HG02642 (cell line): ENCODE results near the gene GPN2.
"Not testable (repeated sequence)": the region's sequence is repeated elsewhere in the genome, so short reads cannot be mapped to it uniquely, and the experiment has no call there.

Source experiments
- ATAC-seq: cut with Tn5 transposase; IDR thresholded peaks from one replicate; pipeline ENCODE4 v1.9.1; 2021; ENCODE audit warnings: mild to moderate bottlenecking; ENCODE audit not compliant: unreplicated experiment, poor library complexity

Gene GPN2

GRCh38 chr1:26907071-26907917 lies 17.2 kb upstream of the GPN2 start:
- no peak for ATAC-seq

- ATAC-seq, result no peak
Observed at GRCh38 chr1:26900815-26901511, 10.9 kb upstream of the GPN2 start.

DNA sequence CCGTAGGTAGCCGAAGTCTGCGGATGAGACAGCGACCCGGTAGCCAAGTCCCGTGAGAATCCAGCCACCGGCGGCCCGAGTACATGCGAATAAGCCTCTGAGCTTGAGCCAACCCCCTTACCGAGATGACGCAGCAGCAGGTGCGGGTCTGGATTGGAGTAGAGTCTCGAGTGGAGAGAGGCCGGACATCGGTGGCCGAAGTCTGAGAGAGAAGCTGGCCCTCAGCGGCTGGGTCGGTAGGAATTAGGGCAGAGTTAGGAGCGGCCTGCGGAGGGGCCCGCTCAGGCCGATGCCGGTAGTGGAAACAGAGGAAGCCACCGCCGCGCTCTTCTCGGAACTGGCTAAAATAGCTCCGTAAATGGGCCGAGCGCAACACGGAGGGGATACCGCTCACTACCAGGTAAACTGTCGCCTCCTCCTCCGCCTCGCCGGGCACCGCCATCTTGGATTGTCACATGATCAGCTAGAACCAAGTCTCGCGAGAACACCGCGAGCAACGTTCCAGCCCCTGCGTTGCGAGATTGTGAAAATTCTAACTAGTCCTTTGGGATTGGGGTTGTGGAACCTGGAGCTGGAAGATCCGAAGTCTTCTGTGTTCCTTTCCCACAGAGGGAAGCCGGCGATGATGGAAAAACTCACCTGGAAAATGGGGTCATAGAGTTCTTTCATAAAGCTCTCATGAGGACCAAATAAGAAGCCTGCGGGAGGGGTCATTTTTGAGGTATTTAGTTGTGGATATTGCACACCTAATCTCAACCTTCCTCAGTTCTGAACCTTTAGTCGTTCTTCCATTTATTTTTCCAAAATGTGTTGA lies 10.1 kb upstream of the GPN2 start, which contains the start of gene GPATCH3:
Gene GPATCH3, minus strand, starts transcription at position 467 of the 814 bp plus-strand sequence. Its CDS starts 25 bp downstream, at position 442.
- ATAC-seq, result peak; percentile 85

DNA sequence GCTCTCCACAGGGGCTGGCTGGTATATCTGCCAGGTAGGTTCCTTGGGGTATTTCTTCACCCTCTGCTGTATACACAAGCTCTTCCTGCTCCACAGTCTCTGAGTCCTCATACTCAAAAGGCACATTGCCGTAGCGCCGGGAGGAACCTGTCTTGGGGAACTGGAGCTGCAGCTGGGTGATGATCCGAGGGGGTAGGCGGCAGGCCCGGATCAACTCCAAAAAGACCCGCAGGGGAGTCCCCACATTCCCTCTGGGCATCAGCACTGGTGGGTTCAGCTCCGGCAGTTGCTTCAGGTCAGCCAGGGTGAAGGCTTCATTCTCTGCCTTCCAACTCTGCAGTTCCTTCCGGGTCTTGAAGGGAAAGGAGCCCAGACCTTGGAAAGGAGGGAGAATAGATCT lies 7.3 kb upstream of the GPN2 start:
- no peak for ATAC-seq

- ATAC-seq, result no peak
Observed at GRCh38 chr1:26894263-26894662, 4.2 kb upstream of the GPN2 start.

DNA sequence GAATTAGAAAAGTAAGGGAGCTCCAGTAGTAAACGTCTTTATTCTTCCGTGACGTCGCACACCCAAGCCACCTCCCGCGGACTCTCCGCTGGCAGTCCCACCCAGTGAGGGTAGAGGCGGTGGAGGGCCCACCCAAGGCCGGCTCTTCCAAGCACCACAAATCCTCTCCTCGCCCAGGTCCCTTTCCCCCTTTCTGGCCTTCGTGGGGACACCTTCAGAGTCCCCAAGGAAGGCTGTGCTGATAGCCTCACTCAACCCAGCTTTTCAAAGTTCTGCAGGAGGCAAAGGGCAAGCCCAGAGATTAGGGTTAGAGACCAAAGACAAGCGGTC lies 349 bp upstream of the GPN2 start:
- peak; percentile 27 for ATAC-seq

- ATAC-seq, result no peak
Observed at GRCh38 chr1:26888231-26888630, 1.9 kb downstream of the GPN2 start.

DNA sequence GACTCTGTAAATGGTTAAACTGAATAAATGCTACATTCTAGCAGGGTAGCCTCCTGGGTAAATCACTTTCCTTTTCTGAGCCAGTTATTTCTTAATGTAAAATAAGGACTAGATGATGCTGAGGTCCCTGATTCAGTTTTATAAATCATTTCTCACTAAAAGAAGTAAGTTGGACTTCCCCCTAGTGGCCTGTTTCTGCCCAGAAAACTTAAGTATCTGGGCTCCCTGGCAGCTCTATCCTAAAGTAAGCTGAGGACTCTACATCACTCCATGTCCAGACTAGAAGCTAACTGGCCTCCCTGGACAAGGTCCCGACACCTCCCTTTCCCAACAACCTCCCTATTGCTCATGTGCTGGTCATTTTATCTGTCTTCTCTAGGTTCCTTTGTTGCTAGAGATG lies 3.0 kb downstream of the GPN2 start:
- no peak for ATAC-seq

DNA sequence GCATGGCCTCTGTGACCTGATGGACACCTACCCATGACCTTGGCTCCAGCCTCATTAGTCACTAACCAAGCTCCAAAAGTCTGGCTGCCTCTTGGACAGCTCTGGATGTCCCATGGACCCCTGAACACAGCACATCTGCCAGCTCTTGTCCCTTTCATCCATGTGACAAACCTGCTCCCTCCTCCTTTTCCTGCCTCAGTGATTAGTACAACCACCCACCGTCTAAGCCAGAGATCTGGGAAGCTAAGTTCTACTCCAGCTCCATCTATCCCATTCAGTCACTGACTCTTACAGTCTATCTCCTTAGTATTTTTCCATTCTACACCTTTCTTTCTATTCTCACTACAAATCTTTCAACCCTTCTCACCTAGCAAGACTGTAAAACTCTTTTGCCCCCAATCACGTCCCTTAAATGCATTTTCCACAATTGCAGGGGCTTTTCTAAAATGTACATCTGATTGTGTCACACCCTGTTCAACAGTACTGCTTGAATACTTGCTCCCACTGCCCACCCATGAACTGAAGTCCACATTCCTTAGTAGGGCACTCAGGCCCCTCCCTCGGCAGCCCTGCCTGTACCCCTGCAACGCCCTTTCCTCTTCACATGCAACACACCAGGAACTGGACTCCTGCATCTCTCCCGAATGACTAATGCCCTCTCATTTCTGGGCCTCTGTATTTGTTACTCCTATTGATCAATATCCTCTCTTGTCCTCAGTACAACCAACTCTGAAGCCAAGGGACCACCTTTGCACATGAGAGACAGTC lies 7.2 kb downstream of the GPN2 start:
- no peak for ATAC-seq

GRCh38 chr1:26881611-26882010 lies 8.5 kb downstream of the GPN2 start:
- ATAC-seq, result not testable (repeated sequence)

- no peak for ATAC-seq
Observed at GRCh38 chr1:26879793-26880192, 10.3 kb downstream of the GPN2 start.

- ATAC-seq, result no peak
Observed at GRCh38 chr1:26877326-26877725, 12.8 kb downstream of the GPN2 start.

GRCh38 chr1:26874896-26875295 lies 15.2 kb downstream of the GPN2 start:
- no peak for ATAC-seq

DNA sequence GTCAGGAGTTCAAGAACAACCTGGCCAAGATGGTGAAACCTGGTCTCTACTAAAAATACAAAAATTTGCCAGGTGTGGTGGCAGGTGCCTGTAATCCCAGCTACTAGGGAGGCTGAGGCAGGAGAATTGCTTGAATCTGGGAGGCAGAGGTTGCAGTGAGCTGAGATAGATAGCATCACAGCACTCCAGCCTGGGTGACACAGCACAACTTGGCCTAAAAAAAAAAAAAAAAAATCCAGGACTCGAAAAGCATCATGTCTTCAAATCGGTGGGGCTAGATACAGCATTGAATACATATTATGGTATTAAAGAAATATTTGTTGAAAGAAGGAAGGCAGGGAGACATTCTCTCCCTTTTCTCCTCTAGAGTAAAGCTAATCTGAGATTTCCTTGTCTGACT lies 17.0 kb downstream of the GPN2 start:
- not testable (repeated sequence) for ATAC-seq

DNA sequence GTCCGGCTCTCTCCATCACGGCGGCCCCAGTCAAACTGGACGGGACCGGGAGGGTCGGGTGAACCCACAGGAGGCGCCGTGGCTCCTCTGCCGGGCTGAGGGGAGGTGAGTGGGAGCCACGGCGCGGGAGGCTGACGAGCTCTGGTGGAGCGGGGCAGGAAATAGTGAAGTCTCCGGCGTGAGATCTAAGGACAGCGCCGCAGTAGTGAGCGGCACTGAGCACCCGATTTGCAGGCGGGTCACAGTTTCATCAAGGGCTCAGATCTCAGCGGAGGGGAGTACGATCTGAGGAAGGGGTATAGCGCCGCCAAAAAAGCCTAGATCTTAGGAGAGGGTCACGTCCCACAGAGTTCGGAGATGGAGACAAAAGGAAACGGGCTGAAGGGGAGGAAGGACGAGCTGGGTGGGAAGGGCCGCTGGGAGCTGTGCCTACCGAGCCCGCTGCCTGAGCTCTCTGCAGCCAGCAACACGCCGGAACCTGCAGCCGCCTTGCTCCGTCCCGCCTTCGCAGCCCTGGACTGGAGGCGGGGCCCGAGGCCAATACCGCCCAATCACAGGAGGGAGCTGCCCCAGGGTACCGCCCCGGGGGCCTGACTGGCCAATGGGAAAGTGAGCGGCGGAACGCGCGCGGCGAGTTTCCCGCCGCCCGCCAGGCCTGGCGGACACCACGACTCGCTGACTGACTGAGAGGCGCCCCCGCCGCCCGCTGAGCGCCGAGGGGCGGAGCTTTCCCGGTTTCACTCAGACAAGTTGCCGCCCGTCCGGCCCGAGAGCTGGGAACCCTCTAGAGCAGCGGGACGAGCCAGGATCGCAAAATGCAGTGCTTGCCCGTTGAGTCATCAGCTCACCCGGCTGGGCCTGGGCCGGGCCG lies 25.2 kb downstream of the GPN2 start:
- ATAC-seq, result peak; percentile 92

DNA sequence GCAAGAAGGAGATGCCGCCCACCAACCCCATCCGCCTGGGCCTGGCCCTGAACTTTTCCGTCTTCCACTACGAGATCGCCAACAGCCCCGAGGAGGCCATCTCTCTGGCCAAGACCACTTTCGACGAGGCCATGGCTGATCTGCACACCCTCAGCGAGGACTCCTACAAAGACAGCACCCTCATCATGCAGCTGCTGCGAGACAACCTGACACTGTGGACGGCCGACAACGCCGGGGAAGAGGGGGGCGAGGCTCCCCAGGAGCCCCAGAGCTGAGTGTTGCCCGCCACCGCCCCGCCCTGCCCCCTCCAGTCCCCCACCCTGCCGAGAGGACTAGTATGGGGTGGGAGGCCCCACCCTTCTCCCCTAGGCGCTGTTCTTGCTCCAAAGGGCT lies 26.4 kb downstream of the GPN2 start:
- no peak for ATAC-seq

DNA sequence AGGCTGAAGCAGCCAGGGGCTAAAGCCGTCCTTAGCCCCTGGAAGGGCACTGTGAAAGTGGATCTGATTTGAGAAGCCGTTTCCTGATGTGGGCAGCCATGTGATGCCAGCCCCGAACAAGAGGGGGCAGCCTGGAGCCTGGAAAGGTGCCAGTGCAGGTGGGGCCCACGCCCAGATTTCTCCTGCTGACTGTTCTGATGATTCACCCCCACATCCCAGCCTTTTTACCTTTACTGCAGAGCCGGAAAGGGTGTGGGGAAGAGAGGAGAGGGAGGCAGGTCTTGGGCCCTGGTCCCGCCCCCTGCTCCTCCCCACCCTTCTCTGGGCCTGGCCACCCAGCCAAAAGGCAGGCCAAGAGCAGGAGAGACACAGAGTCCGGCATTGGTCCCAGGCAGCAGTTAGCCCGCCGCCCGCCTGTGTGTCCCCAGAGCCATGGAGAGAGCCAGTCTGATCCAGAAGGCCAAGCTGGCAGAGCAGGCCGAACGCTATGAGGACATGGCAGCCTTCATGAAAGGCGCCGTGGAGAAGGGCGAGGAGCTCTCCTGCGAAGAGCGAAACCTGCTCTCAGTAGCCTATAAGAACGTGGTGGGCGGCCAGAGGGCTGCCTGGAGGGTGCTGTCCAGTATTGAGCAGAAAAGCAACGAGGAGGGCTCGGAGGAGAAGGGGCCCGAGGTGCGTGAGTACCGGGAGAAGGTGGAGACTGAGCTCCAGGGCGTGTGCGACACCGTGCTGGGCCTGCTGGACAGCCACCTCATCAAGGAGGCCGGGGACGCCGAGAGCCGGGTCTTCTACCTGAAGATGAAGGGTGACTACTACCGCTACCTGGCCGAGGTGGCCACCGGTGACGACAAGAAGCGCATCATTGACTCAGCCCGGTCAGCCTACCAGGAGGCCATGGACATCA lies 27.1 kb downstream of the GPN2 start, which contains the start of gene SFN:
Gene SFN, plus strand, starts transcription at position 369 of the 904 bp plus-strand sequence. Its CDS starts 64 bp downstream, at position 433.
- no peak for ATAC-seq

GRCh38 chr1:26861889-26862378 lies 28.1 kb downstream of the GPN2 start:
- no peak for ATAC-seq
